Endodermal cell (in vitro differentiated cells): ENCODE results near the gene NAXE. TPM values are rescaled to one million over a fixed set of nuclear protein-coding genes. Genes with fewer than 3 reads are reported as not detected.

Source experiments
- DNase-seq: peaks from one replicate; pipeline ENCODE4 v3.0.0-alpha.2; 2017
- H3K27ac ChIP-seq: 2 replicates; pipeline ENCODE4 v1.5.1; 2013; ENCODE audit warnings: mild to moderate bottlenecking, low read depth, low read length, moderate library complexity
- H3K27me3 ChIP-seq: 2 replicates; pipeline ENCODE4 v1.6.1; 2013; ENCODE audit warnings: mild to moderate bottlenecking, low read length, moderate library complexity; ENCODE audit not compliant: insufficient read depth, control insufficient read depth, poor library complexity, severe bottlenecking
- H3K36me3 ChIP-seq: 2 replicates; pipeline ENCODE4 v1.7.0; 2013; ENCODE audit warnings: mild to moderate bottlenecking, low read length, moderate library complexity; ENCODE audit not compliant: control insufficient read depth, insufficient read depth
- H3K4me1 ChIP-seq: one replicate; pipeline ENCODE4 v1.7.0; 2013; ENCODE audit warnings: low read length; ENCODE audit not compliant: control insufficient read depth, insufficient read depth
- H3K4me3 ChIP-seq: 2 replicates; pipeline ENCODE4 v1.5.1; 2013; ENCODE audit warnings: mild to moderate bottlenecking, low read length, moderate library complexity
- H3K9ac ChIP-seq: 2 replicates; pipeline ENCODE4 v1.6.1; 2013; ENCODE audit warnings: mild to moderate bottlenecking, low read length, moderate library complexity; ENCODE audit not compliant: poor library complexity, severe bottlenecking; ENCODE audit errors: extremely low read depth
- H3K9me3 ChIP-seq: 2 replicates; pipeline ENCODE4 v1.6.1; 2013; ENCODE audit warnings: mild to moderate bottlenecking, low read length, moderate library complexity; ENCODE audit not compliant: control insufficient read depth
- H3K27ac Mint-ChIP-seq: 2 replicates; pipeline ENCODE4 v1.8.0; 2020; ENCODE audit warnings: mixed read lengths
- H3K27me3 Mint-ChIP-seq: 2 replicates; pipeline ENCODE4 v1.8.0; 2021; ENCODE audit warnings: mild to moderate bottlenecking, mixed read lengths; ENCODE audit not compliant: insufficient read depth
- H3K36me3 Mint-ChIP-seq: 2 replicates; pipeline ENCODE4 v1.8.0; 2020; ENCODE audit warnings: low read depth, mixed read lengths
- H3K4me1 Mint-ChIP-seq: 2 replicates; pipeline ENCODE4 v1.8.0; 2020; ENCODE audit warnings: mixed read lengths
- H3K4me3 Mint-ChIP-seq: 2 replicates; pipeline ENCODE4 v1.8.0; 2020; ENCODE audit warnings: mild to moderate bottlenecking, moderate library complexity, mixed read lengths
- H3K9me3 Mint-ChIP-seq: 2 replicates; pipeline ENCODE4 v1.8.0; 2020; ENCODE audit warnings: mild to moderate bottlenecking, mixed read lengths
- CTCF ChIP-seq: fragments of 200-600 bp; sonication (generic); conservative IDR thresholded peaks from 2 replicates; pipeline ENCODE4 v1.5.0; 2021; ENCODE audit warnings: antibody characterized with exemption, mild to moderate bottlenecking
- WGBS, 2 experiments: methylation state at CpG; one replicate each; pipeline versions ENCODE4 v1.1.5 to v1.1.7; 2013; ENCODE audit warnings: missing lambda C conversion rate in 2 of 2, mixed read lengths in 1 of 2; ENCODE audit not compliant: insufficient coverage in 1 of 2, insufficient read length in 1 of 2; 5-methylcytosine and 5-hydroxymethylcytosine counted together
- total RNA-seq, 2 donors: library from RNA; stranded (reverse); fragmentation: NEBNext Ultra II Directional in 1 of 2; extraction: Animal tissue kit (Norgen Biotek cat#: 25700) in 1 of 2; gene quantifications; 2 replicates in 1 of 2; 3 replicates in 1 of 2; pipeline ENCODE4 v1.2.1, GENCODE V29; 2021

Gene NAXE
- total RNA-seq, 2 donors from 2014 or later: 96.0 to 129 TPM

DNA sequence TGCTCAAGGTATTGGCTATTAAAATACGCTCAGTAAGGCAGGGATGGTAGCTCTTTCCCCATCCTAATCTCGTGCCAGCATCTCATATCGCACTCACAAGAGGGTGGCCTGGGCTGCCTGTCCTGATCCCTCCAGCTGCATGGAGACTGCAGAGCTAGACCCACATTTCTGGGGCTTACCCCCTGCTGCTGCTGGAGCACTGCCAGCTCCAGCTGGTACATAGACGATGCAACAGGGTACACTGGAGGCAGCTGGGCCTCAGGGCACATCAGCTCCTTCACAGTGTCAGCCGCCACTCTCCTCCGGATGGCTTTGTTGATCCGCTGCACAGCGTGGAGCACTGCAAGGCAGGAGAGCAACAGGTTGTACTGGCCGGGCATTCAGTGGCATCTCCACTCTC lies 35.2 kb upstream of the NAXE start:
- no peaks in the 10 kb centered on the region for H3K27me3 Mint-ChIP-seq
- H3K4me3 Mint-ChIP-seq: no peak overlapping the region
- 80 to 85% methylated on average over 7 to 9 of the region's 9 CpGs for WGBS, 2 experiments
- H3K27me3 ChIP-seq: no peaks in the 10 kb centered on the region
- no peak for TF ChIP-seq CTCF
- H3K36me3 ChIP-seq: peaks cover 53% of the 10 kb centered on the region
- H3K4me1 ChIP-seq: peaks cover 10% of the 10 kb centered on the region
- no peak overlapping the region for H3K27ac Mint-ChIP-seq
- H3K9ac ChIP-seq: no peak overlapping the region
- no peaks in the 10 kb centered on the region for H3K9me3 Mint-ChIP-seq
- peaks cover 24% of the 10 kb centered on the region for H3K36me3 Mint-ChIP-seq
- peaks cover 11% of the 10 kb centered on the region for H3K4me1 Mint-ChIP-seq
- H3K27ac ChIP-seq: no peak overlapping the region
- no peak for DNase-seq
- H3K4me3 ChIP-seq: no peak overlapping the region
- H3K9me3 ChIP-seq: no peaks in the 10 kb centered on the region

DNA sequence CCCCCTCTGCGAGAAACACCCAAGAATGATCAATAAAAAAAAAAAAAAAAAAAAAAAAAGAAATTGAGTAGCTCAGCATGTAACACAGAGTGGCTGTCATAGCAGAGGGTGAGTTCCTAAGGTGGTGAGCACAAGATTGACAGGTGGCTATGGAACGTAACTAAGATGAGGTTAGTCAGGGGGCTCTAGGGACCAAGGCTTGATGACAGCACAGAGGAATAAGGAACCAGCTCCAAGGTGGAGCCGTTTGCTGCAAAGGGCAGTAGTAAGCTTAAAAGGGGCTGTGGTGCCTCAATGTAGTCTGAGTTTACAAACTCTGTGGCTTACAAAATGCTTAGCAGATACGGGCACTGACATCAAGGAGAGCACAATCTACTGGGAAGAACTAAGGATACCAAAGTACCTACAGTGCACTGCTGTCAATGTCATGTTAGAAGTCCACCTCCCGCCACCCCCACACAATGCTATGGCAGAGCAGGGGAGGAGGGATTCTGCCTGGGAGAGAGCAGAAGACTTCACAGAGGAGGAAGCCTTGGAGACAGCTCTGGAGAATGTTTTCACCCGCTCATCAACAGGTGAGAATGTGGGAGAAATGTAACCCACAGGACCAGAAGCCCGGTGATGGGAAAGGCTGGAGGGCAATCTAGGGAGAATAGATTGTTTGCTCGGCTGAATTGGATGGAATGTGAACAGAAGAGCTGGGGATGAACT lies 32.3 kb upstream of the NAXE start:
- Histone ChIP-seq H3K36me3 (peaks cover 58% of the 10 kb centered on the region), H3K4me3 (no peak overlapping the region), H3K9ac (no peak overlapping the region), H3K4me1 (peaks cover 10% of the 10 kb centered on the region), H3K27ac (no peak overlapping the region), H3K9me3 (no peaks in the 10 kb centered on the region), H3K27me3 (no peaks in the 10 kb centered on the region)
- Mint-ChIP-seq H3K27ac (peak overlapping the region; percentile 38), H3K4me1 (peaks cover 11% of the 10 kb centered on the region), H3K27me3 (no peaks in the 10 kb centered on the region), H3K4me3 (no peak overlapping the region), H3K9me3 (no peaks in the 10 kb centered on the region), H3K36me3 (peaks cover 30% of the 10 kb centered on the region)
- DNase-seq: no peak
- WGBS, 2 experiments: 82 to 84% methylated on average over 6 to 7 of the region's 8 CpGs
- no peak for TF ChIP-seq CTCF

DNA sequence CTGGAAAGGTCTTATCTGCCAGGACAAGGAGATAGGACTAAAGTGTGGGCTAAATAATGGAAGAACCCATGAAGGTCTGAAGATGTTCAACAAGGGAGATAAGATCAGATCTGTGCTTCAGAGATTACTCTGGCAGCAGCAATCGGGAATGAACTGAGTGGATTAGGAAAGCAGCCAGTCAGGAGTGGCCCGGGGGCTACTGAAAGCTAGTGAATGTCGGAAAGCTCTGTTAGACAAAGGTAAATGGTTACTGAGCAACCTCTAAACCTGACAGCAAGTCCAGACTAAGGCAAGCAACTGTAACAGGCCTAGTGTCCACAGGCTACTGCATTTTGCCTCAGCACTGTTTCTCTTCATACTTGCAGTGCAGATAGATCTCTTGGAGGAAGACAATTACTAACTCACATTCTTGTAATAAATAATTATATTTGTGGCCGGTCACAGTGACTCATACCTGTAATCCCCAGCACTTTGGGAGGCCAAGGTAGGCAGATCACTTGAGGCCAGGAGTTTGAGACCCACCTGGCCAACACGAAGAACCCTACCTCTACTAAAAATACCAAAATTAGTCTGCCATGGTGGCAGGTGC lies 31.7 kb upstream of the NAXE start:
- WGBS, 2 experiments: 72 to 75% methylated on average over 5 of the region's 5 CpGs
- peaks cover 28% of the 10 kb centered on the region for H3K36me3 Mint-ChIP-seq
- no peaks in the 10 kb centered on the region for H3K9me3 ChIP-seq

More for the DNA sequence above, 31.7 kb upstream of the NAXE start:
- Mint-ChIP-seq H3K4me1 (peaks cover 11% of the 10 kb centered on the region), H3K27me3 (no peaks in the 10 kb centered on the region), H3K27ac (peak overlapping the region; percentile 38), H3K9me3 (no peaks in the 10 kb centered on the region), H3K4me3 (no peak overlapping the region)
- DNase-seq: no peak
- Histone ChIP-seq H3K4me3 (no peak overlapping the region), H3K27ac (peak overlapping the region; percentile 8), H3K4me1 (peaks cover 10% of the 10 kb centered on the region), H3K36me3 (peaks cover 58% of the 10 kb centered on the region), H3K27me3 (no peaks in the 10 kb centered on the region), H3K9ac (peak overlapping the region; percentile 30)
- TF ChIP-seq CTCF: no peak
